ENCODE data around the gene HOXA5. TPM values are rescaled to one million over a fixed set of nuclear protein-coding genes. Genes with fewer than 3 reads are reported as not detected.

HOXA5 gene
- total RNA-seq, 1 donor from 2014 or later = not detected

DNA sequence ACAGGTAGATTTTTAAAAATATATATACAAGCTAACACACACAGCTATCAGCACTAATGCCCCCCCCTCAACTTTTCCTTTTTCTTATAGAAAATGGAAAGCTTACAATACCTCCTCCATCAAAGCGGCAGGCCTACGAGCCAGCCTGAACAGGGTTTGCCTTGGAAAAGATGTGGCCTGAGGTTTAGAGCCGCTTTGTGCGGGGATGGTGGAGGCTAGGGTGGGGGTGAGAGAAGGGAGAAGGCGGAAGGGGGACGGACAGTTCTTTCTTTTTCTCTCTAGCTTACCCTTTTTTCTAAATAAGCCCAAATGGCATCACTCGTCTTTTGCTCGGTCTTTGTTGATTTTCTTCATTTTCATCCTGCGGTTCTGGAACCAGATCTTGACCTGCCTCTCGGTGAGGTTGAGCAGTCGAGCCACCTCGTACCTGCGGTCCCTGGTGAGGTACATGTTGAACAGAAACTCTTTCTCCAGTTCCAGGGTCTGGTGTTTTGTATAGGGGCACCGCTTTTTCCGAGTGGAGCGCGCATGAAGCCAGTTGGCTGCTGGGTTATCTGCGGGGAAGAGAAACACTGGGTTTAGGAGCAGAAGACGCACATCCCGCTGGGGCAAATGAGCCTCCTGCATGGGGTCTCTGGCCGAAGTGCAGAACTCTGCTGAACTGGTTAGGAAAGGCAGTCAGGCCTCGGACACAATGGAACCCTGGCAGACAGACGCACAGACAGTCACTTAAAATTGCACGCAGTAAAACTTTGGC is 20.0 kb upstream of the HOXA5 start:
- TF ChIP-seq, protein P1, sequence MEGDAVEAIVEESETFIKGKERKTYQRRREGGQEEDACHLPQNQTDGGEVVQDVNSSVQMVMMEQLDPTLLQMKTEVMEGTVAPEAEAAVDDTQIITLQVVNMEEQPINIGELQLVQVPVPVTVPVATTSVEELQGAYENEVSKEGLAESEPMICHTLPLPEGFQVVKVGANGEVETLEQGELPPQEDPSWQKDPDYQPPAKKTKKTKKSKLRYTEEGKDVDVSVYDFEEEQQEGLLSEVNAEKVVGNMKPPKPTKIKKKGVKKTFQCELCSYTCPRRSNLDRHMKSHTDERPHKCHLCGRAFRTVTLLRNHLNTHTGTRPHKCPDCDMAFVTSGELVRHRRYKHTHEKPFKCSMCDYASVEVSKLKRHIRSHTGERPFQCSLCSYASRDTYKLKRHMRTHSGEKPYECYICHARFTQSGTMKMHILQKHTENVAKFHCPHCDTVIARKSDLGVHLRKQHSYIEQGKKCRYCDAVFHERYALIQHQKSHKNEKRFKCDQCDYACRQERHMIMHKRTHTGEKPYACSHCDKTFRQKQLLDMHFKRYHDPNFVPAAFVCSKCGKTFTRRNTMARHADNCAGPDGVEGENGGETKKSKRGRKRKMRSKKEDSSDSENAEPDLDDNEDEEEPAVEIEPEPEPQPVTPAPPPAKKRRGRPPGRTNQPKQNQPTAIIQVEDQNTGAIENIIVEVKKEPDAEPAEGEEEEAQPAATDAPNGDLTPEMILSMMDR (IDR thresholded peaks at IDR 0.05) = no peak
- Mint-ChIP-seq H3K36me3 (ENCODE audit: unreplicated experiment) (no peaks in the 10 kb centered on the region), H3K27ac (ENCODE audit: unreplicated experiment) (no peak overlapping the region), H3K27me3 (ENCODE audit: unreplicated experiment) (peaks cover 85% of the 10 kb centered on the region), H3K4me1 (ENCODE audit: unreplicated experiment) (peaks cover 6% of the 10 kb centered on the region), H3K4me3 (ENCODE audit: unreplicated experiment) (no peak overlapping the region), H3K9me3 (ENCODE audit: unreplicated experiment) (no peaks in the 10 kb centered on the region)
- DNase-seq (ENCODE audit: extremely low spot score, unreplicated experiment) = no peak

DNA sequence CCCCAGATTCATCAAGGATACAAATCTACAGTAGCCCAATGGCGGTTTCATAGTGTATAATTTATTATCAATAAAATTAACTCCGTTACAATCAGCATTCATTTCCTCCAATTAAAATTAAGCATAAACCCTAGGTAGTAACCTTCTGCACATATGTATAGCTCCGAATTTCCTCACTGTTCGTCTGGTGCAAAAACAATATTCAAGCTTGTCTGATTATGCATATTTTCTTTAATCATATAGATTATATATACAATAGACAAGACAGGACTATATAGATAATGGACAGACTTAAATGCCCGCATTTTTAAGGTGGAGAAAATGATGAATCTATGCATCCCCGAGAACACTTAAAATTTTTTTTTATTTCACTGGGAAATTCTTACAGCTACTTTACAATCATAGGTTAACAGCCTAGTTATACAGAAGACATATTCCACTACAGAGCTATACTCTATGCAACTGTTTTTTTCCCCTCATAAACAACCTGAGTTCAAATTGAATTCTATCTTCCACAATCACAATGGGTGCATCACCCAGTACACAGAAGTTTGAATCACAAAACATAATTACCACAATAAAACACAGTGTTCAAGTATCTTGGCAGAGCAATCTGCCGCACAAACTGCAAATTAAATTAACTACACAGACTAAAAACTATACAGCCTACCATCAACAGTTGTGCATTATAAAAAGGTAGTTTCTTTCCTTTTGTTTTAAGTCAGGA is 19.2 kb upstream of the HOXA5 start:
- Mint-ChIP-seq H3K4me1 (ENCODE audit: unreplicated experiment) (peaks cover 6% of the 10 kb centered on the region), H3K9me3 (ENCODE audit: unreplicated experiment) (peaks cover 7% of the 10 kb centered on the region), H3K27me3 (ENCODE audit: unreplicated experiment) (peaks cover 85% of the 10 kb centered on the region), H3K36me3 (ENCODE audit: unreplicated experiment) (no peaks in the 10 kb centered on the region), H3K4me3 (ENCODE audit: unreplicated experiment) (no peak overlapping the region), H3K27ac (ENCODE audit: unreplicated experiment) (no peak overlapping the region)
- DNase-seq (ENCODE audit: extremely low spot score, unreplicated experiment) = no peak
- TF ChIP-seq, protein P1 (IDR thresholded peaks at IDR 0.05) = no peak

DNA sequence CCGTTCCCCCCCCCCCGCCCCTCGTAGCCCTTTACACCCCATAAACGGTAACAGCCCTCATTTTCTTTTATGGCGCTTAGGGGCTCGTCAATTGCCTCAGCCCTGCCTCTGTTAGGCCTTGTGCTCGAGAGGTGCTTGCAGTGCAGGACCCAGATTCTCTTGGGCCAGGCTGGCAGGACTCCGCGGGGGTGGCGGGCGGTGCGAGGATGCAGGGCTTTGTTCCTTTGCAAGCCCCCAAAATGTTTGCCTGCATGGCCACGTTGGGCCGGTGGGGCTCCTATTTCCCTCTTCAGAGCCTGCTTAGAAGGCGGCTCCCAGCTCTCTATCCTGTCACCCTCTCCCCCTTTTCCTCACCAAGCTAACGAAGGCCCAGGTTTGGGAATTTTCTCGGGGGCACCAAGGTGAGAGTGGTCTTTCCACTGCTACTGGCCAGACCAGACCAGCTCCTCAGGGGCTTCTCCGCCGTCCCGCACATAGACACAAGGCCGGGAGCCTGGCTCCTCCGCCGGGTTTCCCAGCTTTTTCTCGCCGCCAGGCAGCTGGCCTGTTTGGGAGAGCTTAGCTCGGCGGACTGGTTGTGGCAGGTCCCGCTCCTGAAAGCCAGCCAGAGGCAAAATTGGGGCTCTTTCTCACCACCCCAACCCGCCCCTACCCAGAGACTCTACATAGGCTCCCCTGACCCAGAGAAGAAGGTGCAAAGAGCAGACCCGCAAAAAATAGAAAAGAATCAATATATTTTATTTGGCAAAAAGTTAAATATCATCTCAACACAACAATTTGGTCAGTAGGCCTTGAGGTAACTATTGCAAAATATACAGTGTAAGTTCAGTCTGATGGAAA is 18.5 kb upstream of the HOXA5 start:
- Mint-ChIP-seq H3K4me1 (ENCODE audit: unreplicated experiment) (peaks cover 7% of the 10 kb centered on the region), H3K9me3 (ENCODE audit: unreplicated experiment) (peaks cover 7% of the 10 kb centered on the region), H3K4me3 (ENCODE audit: unreplicated experiment) (no peak overlapping the region), H3K36me3 (ENCODE audit: unreplicated experiment) (no peaks in the 10 kb centered on the region), H3K27me3 (ENCODE audit: unreplicated experiment) (peaks cover 85% of the 10 kb centered on the region), H3K27ac (ENCODE audit: unreplicated experiment) (no peak overlapping the region)
- DNase-seq (ENCODE audit: extremely low spot score, unreplicated experiment) = no peak
- TF ChIP-seq, protein P1 (IDR thresholded peaks at IDR 0.05) = no peak

DNA sequence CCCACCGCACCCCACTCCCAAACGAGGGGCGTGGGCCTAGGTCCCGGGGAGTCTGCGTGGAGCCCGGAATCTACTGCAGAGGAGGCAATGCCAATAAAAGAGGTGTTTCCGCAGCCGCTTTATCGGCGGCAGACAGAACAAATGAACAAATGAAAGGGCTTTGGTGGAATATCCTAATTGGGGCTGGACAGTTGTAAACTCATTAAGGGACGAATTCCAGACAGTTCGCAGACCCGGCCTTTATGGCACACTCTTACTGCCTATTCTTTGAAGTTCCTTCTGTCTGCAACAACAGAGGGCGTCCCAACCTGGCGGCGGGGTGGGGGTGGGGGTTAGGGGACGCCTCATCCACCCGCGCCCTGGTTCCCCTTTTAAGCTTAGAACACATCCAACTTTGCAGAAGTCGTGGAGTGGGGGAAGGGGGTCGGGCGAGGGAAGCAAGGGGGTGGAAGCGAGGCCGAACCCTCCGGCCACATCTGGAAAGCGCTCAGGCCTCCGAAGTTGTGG is 17.8 kb upstream of the HOXA5 start:
- no peaks in the 10 kb centered on the region for H3K36me3 Mint-ChIP-seq (ENCODE audit: unreplicated experiment)
- H3K9me3 Mint-ChIP-seq (ENCODE audit: unreplicated experiment) = peaks cover 7% of the 10 kb centered on the region
- TF ChIP-seq, protein P1 (IDR thresholded peaks at IDR 0.05) = no peak
- no peak for DNase-seq (ENCODE audit: extremely low spot score, unreplicated experiment)
- H3K27ac Mint-ChIP-seq (ENCODE audit: unreplicated experiment) = no peak overlapping the region
- H3K4me1 Mint-ChIP-seq (ENCODE audit: unreplicated experiment) = peaks cover 8% of the 10 kb centered on the region
- H3K27me3 Mint-ChIP-seq (ENCODE audit: unreplicated experiment) = peaks cover 83% of the 10 kb centered on the region
- peak overlapping the region; percentile 66 for H3K4me3 Mint-ChIP-seq (ENCODE audit: unreplicated experiment)
